Measurements from ENCODE around the gene LRIT3. TPM values are rescaled to one million over a fixed set of nuclear protein-coding genes. Genes with fewer than 3 reads are reported as not detected.

The LRIT3 gene
- total and polyA plus RNA-seq, 2 of the 4 experiments (the other 2 are of a cell fraction) = 0.02 TPM; not detected in 1

DNA sequence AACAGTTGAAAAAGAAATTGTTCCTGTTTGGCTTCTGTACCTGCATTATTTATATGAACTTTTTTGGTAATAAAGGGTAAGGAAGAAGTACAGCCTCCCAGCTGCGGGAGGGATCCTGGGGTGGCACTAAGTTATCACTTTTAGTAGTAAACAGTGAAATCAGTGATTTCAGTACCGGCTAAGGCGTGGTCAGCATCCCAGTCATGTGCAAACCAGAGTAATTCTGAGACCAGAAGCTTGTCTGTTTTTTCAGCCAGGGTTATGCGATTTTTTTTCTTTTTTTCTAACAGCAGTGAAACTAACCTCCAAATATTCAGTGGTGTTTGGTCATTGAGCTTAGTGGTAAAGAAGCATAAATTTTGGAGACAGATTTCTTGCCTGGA, 68.1 kb downstream of the LRIT3 start:
- no peak for ATAC-seq (ENCODE audit: low read depth)
- H3K9ac ChIP-seq (ENCODE audit: low read depth, low read length) = no peak overlapping the region
- in situ Hi-C loops (cut with MboI; ENCODE audit: low sequenced_read_pairs) = no loop called here
- no peak overlapping the region for H2BK15ac ChIP-seq (ENCODE audit: low read depth, low read length)
- H3K9me1 ChIP-seq (ENCODE audit: insufficient read depth, low read length) = no peaks in the 10 kb centered on the region; the same call in 1 of the 2 replicates
- no peak overlapping the region for H4K8ac ChIP-seq (ENCODE audit: low read depth in 2 of 2, low read length in 2 of 2)
- no peak overlapping the region for H3K4ac ChIP-seq (ENCODE audit: low read depth, low read length)
- POLR2A ChIA-PET (ENCODE audit: unreplicated experiment) = no interaction called here
- no peak overlapping the region for H4K5ac ChIP-seq (ENCODE audit: low read depth, low read length)
- no peak overlapping the region for H2AFZ ChIP-seq (replicated peaks; ENCODE audit: low read length, poor library complexity)
- H4K20me1 ChIP-seq (ENCODE audit: insufficient read depth, low read length) = no peaks in the 10 kb centered on the region
- H3K27me3 ChIP-seq (ENCODE audit: control insufficient read depth, insufficient read depth, low read length) = no peaks in the 10 kb centered on the region
- no peak overlapping the region for H2BK5ac ChIP-seq (ENCODE audit: low read depth, low read length, poor library complexity, severe bottlenecking)
- H4K91ac ChIP-seq (ENCODE audit: insufficient read depth, low read depth, low read length) = no peak overlapping the region
- no peak overlapping the region for H2BK20ac ChIP-seq (ENCODE audit: low read depth, low read length)
- no peaks in the 10 kb centered on the region for H3K4me1 ChIP-seq (ENCODE audit: control insufficient read depth, insufficient read depth, low read length)
- no peak overlapping the region for H2AK5ac ChIP-seq (ENCODE audit: low read depth, low read length)
- no peak overlapping the region for H3K4me3 ChIP-seq (ENCODE audit: insufficient read depth, low read depth, low read length)
- DNase-seq = no peak
- H3K14ac ChIP-seq (replicated peaks; ENCODE audit: low read depth, low read length) = no peak overlapping the region
- H3K27ac ChIP-seq (ENCODE audit: insufficient read depth, low read length) = no peak overlapping the region
- WGBS, 2 experiments (ENCODE audit: extremely low coverage in 2 of 2, insufficient read length in 1 of 2) = 20% methylated on average over 2 of the region's 4 CpGs; no CpG with 5 or more reads in 1 of the 2 experiments
- H3K9me3 ChIP-seq (ENCODE audit: control insufficient read depth, insufficient read depth, low read length) = no peaks in the 10 kb centered on the region
- H3K56ac ChIP-seq (ENCODE audit: extremely low read depth, insufficient read depth, low read length) = no peak overlapping the region
- no peaks in the 10 kb centered on the region for H3K79me1 ChIP-seq (ENCODE audit: low read depth in 1 of 2, low read length in 2 of 2)
- no TSS peak for BruUV-seq (replicated peaks)
- intact Hi-C loops (cut with micrococcal nuclease) = no loop called here
- dilution Hi-C loops (cut with HindIII; ENCODE audit: low sequenced_read_pairs, unreplicated experiment) = no loop called here
- H3K23ac ChIP-seq (ENCODE audit: low read depth, low read length) = no peak overlapping the region
- H3K36me3 ChIP-seq (ENCODE audit: control insufficient read depth, insufficient read depth, low read length) = no peaks in the 10 kb centered on the region
- H2AK9ac ChIP-seq (replicated peaks; ENCODE audit: low read depth, low read length, poor library complexity) = no peak overlapping the region
- no peak for TF ChIP-seq SMC3 (IDR thresholded peaks at IDR 0.05; ENCODE audit: low read depth, low read length)
- TF ChIP-seq RAD21 (IDR thresholded peaks at IDR 0.05; ENCODE audit: low read length) = no peak
- TF ChIP-seq BHLHE40 (IDR thresholded peaks at IDR 0.05; ENCODE audit: low read depth, low read length) = no peak
- no peak for TF ChIP-seq MAFK (IDR thresholded peaks at IDR 0.05; ENCODE audit: low read depth, low read length)
- TF ChIP-seq, protein P1, sequence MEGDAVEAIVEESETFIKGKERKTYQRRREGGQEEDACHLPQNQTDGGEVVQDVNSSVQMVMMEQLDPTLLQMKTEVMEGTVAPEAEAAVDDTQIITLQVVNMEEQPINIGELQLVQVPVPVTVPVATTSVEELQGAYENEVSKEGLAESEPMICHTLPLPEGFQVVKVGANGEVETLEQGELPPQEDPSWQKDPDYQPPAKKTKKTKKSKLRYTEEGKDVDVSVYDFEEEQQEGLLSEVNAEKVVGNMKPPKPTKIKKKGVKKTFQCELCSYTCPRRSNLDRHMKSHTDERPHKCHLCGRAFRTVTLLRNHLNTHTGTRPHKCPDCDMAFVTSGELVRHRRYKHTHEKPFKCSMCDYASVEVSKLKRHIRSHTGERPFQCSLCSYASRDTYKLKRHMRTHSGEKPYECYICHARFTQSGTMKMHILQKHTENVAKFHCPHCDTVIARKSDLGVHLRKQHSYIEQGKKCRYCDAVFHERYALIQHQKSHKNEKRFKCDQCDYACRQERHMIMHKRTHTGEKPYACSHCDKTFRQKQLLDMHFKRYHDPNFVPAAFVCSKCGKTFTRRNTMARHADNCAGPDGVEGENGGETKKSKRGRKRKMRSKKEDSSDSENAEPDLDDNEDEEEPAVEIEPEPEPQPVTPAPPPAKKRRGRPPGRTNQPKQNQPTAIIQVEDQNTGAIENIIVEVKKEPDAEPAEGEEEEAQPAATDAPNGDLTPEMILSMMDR (conservative IDR thresholded peaks at IDR 0.05; ENCODE audit: low read depth, low read length) = no peak
- TF ChIP-seq NFE2L2 (IDR thresholded peaks at IDR 0.05; ENCODE audit: low read depth, low read length) = no peak
- no peak for TF ChIP-seq MXI1 (IDR thresholded peaks at IDR 0.05; ENCODE audit: borderline replicate concordance, low read depth, low read length)
- no peak for TF ChIP-seq RFX5 (IDR thresholded peaks at IDR 0.05; ENCODE audit: low read depth, low read length)
- TF ChIP-seq, protein P2, sequence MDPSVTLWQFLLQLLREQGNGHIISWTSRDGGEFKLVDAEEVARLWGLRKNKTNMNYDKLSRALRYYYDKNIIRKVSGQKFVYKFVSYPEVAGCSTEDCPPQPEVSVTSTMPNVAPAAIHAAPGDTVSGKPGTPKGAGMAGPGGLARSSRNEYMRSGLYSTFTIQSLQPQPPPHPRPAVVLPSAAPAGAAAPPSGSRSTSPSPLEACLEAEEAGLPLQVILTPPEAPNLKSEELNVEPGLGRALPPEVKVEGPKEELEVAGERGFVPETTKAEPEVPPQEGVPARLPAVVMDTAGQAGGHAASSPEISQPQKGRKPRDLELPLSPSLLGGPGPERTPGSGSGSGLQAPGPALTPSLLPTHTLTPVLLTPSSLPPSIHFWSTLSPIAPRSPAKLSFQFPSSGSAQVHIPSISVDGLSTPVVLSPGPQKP (IDR thresholded peaks at IDR 0.05; ENCODE audit: borderline replicate concordance, low read depth, low read length) = no peak
- no peak for TF ChIP-seq MAZ (IDR thresholded peaks at IDR 0.05; ENCODE audit: borderline replicate concordance, low read depth, low read length)
- TF ChIP-seq FOS (IDR thresholded peaks at IDR 0.05; ENCODE audit: low read depth, low read length) = no peak
- TF ChIP-seq, protein P3, sequence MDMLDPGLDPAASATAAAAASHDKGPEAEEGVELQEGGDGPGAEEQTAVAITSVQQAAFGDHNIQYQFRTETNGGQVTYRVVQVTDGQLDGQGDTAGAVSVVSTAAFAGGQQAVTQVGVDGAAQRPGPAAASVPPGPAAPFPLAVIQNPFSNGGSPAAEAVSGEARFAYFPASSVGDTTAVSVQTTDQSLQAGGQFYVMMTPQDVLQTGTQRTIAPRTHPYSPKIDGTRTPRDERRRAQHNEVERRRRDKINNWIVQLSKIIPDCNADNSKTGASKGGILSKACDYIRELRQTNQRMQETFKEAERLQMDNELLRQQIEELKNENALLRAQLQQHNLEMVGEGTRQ (IDR thresholded peaks at IDR 0.05; ENCODE audit: low read depth, low read length) = no peak
- no peak for TF ChIP-seq RCOR1 (IDR thresholded peaks at IDR 0.05; ENCODE audit: insufficient replicate concordance, low read length)
- H3K4me2 ChIP-seq (ENCODE audit: low read depth, low read length) = no peak overlapping the region
- CTCF ChIA-PET = no interaction called here
- H2BK120ac ChIP-seq (ENCODE audit: low read depth, low read length) = no peak overlapping the region
- no peak overlapping the region for H3K18ac ChIP-seq (ENCODE audit: low read depth, low read length)
